GM19351 (cell line): Measurements from ENCODE around the gene FGD6.
A peak's percentile ranks its signal among the peaks of the same experiment; 100 is the strongest.
"Not testable (repeated sequence)": the region's sequence is repeated elsewhere in the genome, so short reads cannot be mapped to it uniquely, and the experiment has no call there.

Experiments
- ATAC-seq: cut with Tn5 transposase; IDR thresholded peaks from one replicate; pipeline ENCODE4 v1.9.1; 2021; ENCODE audit warnings: mild to moderate bottlenecking, moderate library complexity; ENCODE audit not compliant: unreplicated experiment

Gene FGD6

DNA sequence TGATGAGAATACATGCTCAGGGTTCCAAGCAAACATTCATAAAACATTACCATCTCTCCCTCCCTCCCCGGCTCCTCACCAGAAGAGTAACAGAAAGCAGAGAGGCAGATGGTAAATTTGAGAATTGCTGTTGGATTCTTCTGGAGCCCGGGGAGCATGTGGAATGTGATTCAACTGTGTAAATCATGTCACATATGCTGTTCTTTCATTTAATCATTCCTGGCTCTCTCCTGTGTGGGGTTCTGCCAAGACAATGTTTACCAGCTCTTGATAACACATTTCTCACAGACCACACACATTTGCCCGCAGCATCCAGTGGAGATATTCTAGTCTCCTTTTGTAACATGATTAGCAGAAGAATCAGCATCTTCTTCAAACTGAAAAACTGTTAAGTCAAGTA is 120.4 kb downstream of the FGD6 start:
- ATAC-seq: no peak

DNA sequence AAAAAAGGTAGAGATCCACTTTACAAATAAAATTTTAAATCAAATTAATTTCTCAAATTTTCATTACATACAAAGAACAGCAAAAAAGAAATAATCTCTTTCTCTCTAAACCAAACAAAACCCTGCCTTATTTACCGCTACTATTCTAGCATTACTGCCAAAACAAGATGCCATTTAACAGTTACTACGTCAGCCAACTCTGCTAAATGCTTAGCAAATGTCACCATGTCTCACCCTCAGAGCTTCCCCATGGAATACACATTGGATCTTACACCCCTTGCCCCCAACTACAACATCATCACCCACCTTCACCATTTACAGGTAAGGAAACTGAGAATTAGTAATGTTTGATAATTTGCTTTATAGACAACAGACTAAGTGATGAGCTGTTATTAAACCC is 120.9 kb downstream of the FGD6 start:
- no peak for ATAC-seq

- ATAC-seq: not testable (repeated sequence)
Measured at GRCh38 chr12:95095866-95096265, 121.4 kb downstream of the FGD6 start.

GRCh38 chr12:95089462-95089861 is 127.8 kb downstream of the FGD6 start:
- no peak for ATAC-seq

GRCh38 chr12:95088379-95088778 is 128.9 kb downstream of the FGD6 start:
- ATAC-seq: peak; percentile 85

DNA sequence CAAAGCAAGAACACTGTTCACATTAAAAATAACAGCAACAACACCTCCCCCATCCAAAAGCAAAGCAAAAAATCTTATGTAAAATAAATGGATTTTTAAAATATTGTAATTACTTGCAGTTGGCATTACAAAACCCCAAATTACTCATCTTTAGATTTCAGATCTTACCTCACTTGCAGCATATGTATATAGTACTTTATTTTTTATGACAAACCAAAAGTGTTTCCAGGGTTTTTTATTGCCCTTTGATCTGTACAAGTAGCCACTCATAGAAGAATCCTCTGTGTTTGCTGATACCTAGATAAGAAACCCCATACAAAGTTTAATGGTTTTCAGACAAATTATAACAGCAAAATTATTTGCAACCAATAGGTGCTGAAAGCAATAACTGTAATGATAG is 131.7 kb downstream of the FGD6 start:
- no peak for ATAC-seq

DNA sequence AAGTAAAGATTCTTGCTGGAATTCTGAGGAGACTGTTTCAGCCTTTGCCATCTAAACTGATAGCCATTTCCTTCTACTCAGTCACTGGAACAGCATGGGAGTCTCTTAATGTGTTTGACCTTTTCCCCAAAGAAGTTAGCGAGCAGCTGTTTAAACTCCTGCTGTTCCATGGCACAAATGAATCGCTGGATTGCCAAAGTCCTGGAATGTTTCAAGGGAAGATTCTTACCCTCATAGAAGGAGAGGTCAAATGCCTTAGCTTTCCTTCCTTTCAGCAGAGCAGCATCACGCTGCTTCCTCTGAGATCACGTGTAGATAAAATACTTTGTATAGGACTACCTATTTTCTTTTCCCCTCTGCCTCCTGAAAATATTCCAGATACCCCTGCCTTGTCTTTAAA is 133.3 kb downstream of the FGD6 start:
- no peak for ATAC-seq

DNA sequence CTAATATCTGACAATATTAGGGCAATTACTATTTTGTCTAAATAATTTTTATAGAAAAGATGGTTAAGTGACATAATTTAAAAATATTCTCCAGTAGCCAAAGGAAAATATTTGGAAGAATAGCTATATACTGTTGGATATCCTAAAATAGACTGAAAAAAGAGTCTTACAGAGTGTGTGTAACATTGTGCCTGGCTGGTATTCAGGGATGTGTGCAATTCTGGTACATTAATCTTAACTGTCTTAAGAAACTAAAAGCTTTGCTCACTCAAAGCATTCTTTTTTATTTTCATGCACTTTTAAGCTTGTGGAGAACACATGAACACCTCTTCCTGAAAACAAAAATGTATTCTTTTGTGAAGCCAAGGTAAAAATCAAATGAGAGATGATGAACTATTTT is 133.8 kb downstream of the FGD6 start:
- ATAC-seq: no peak

GRCh38 chr12:95077341-95077740 is 139.9 kb downstream of the FGD6 start:
- no peak for ATAC-seq

- no peak for ATAC-seq
Measured at GRCh38 chr12:95074766-95075165, 142.5 kb downstream of the FGD6 start.

GRCh38 chr12:95073698-95074520 is 143.4 kb downstream of the FGD6 start:
- no peak for ATAC-seq

DNA sequence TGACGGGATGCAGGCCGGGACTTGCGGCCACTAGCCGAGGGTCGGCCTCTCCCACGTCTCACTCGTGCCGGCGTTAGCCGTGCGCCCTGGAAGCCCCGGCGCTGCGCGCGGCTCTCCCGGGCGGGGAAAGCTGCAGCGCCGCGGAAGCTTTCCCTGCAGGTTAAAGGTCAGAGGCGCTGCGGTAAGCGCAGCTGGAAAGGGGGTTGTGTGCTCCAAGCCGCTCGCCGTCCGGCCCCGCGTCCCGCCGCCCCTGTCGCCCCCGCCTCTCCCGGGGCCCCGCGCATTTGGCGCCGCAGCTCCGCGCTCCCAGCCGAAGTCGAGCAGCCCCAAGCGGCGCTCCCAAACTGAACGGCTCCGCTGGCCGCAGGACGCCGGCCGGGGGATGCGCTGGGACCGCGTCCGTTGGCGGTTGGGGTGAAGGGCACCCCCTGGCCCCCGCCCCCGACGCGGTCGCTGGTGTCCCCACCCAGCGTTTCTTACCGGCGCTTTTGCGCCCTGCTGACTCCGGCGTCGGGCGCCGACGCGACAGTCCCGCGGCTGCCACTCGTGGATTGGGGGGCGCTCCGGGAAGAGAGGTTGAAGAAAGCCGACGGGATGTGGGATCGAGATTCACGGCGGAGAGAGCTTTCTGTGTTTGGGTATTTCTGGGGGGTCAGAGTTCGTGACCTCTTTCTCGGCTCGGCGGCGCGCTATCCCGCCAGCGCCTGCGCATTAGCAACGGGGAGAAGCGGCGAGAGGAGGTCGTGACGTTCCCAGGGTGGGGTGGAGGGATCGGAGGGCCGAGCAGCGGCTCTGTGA is 144.2 kb downstream of the FGD6 start, which contains the start of gene NR2C1:
TSS of gene NR2C1 (minus strand) at position 719 of the 798 bp plus-strand sequence. CDS start 6,234 bp downstream, outside the sequence.
- ATAC-seq: peak; percentile 98

DNA sequence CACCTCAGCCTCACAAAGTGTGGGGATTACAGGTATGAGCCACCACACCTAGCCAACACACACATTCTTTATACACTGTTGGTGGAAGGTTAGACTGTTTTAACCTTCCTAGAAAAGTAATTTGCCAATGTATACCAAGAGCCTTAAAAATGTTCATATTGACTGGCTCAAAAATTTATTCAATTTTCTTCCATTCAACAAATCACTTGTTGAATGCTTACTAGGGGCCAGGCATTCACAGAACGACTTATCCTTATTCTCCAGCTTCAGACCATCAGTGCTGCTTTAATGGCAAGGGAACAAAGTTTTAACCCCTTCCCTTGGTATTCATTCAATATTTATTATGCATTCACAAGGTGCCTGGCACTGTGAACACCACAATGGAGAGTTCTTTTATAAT is 146.9 kb downstream of the FGD6 start:
- no peak for ATAC-seq

GRCh38 chr12:95066091-95066855 is 151.0 kb downstream of the FGD6 start:
- ATAC-seq: no peak

DNA sequence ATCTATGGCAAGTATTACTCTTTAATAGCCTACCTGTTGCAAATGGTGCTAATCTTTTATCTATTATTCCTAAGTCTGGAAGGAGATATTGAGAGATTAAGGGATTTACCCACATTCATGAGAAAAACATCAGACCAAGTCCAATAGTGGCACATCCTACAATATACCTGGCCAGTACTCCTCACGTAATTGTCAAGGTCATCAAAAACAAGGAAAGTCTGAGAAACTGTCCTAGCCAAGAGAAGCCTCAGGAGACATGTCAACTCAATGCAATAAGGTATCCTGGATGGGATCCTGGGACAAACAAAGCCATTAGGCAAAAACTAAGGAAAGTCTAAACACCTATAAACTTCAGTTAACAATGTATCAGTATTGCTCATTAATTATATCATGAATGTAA is 156.3 kb downstream of the FGD6 start:
- ATAC-seq: no peak

DNA sequence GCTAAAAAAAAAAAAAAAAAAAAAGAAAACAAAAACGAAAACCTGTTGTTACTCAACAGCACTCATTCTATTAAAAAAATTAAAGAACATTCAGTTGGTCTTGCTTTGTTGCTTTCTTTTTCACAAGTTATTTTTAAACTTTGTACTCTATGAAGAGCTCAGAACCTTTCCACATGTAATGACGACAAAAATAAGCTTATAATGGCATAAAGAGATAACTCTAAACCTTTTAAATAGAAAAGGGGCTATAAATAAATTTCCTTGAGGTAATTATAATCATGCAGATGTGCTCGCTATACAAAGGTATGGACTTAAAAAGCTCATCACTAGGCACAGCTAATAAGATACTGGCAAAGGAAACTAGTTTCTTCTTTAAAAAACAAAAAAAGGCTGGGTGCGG is 157.3 kb downstream of the FGD6 start:
- ATAC-seq: no peak

- ATAC-seq: no peak
Measured at GRCh38 chr12:95057424-95057823, 159.8 kb downstream of the FGD6 start.

GRCh38 chr12:95055057-95055456 is 162.2 kb downstream of the FGD6 start:
- no peak for ATAC-seq

GRCh38 chr12:95054206-95054605 is 163.1 kb downstream of the FGD6 start:
- ATAC-seq: no peak

GRCh38 chr12:95051241-95051640 is 166.0 kb downstream of the FGD6 start:
- no peak for ATAC-seq

GRCh38 chr12:95037906-95038305 is 179.4 kb downstream of the FGD6 start:
- ATAC-seq: no peak
